Right ventricle myocardium inferior (tissue), 1 donor: ENCODE measurements around the gene HOXB7. TPM values are rescaled to one million over a fixed set of nuclear protein-coding genes. Genes with fewer than 3 reads are reported as not detected.
A peak's percentile ranks its signal among the peaks of the same experiment; 100 is the strongest.

Experiments
- ATAC-seq: fragments of 200-7000 bp; cut with Tn5 transposase; one replicate; pipeline ENCODE4 v1.9.1; 2020; ENCODE audit warnings: mild to moderate bottlenecking, moderate library complexity
- DNase-seq: peaks from one replicate; pipeline ENCODE4 v3.0.0; 2021; ENCODE audit errors: missing footprints
- intact Hi-C: fragments of 100-400 bp; cut with DNase I; formaldehyde crosslinking; loops from one replicate; pipeline ENCODE4 v1.11.0; 2022
- total RNA-seq: library from RNA; stranded (reverse); fragmentation: NEBNext Ultra II Directional; extraction: Animal tissue kit (Norgen Biotek cat#: 25700); gene quantifications from one replicate; pipeline ENCODE4 v1.2.1, GENCODE V29; 2021
- donor health status: DM: no; HTN: yes; CAD: no; lungs with severe emphysema.

The HOXB7 gene
- total RNA-seq, 1 donor from 2014 or later, result 0.41 TPM

DNA sequence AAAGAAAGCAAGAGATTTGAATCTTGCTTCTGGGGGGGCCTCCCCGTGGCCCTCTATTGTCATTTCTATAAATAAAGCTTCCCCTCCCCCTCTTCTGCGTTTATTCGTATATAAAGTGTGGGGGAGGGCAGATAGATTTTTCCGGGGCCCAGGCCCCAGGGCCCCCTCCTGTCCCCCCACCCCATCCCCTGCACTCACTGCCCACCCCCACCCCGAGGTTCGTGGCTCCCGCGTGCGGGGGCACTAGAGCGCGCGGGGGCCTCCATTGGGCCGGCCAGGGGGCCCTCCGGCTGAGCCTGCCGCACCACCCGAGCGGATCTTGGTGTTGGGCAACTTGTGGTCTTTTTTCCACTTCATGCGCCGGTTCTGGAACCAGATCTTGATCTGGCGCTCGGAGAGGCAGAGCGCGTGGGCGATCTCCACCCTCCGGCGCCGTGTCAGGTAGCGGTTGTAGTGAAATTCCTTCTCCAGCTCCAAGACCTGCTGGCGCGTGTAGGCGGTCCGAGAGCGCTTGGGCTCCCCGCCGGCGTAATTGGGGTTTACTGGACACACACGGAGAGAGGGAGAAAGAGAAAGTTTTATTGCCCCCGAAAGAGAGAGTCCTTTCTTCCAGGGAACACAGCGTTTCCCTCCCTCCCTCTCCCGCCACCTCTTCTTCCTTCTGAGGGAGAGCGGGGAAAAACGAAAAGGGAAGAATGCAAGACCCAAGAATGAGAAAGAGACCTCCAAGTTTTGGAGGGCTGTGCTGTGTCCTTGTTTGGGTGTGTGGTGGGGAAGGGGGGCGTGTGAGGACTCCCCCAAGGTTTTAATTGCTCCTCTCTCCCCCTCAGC is 34.1 kb downstream of the HOXB7 start:
- DNase-seq (no peak), ATAC-seq (no peak)
- intact Hi-C loops, result no loop called here

DNA sequence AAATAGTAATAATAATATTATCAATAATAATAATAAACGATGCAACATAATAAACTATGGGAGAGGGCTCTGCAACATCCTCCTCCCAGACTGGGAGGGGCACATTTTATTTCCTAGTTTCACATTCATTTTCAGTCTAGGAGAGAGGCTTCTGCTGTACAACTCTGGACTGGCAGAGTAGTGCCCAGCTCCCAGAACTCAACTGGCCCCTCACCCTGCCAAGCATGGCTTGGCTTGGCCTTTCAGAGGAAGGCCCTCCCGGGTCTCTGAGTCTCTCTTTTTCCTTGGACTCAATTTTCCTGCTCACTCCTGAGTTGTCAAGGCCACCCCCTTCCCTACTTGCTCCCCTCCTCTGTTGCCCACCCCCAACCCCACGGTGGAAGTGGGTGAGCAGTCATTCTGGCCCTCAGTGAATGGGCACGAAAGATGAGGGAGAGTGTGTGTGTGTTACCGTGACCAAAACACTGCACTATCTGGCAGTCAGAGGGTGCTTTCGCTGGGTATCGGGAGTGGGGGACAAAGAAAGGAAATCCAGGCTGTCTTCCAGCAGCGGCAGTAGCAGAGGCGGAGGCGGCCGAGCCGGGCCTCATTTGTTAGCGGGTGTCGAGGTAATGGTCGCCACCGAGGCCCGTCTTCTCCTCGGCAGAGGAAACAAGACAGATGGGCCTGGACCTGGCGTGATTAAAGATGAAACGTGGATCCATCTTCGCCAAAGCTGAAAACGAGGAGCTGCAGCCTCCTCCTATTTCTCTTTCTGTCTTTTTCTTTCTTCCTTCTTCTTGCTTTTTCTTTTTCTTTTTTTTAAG is 34.9 kb downstream of the HOXB7 start:
- no peak for DNase-seq
- intact Hi-C loops, result no loop called here
- ATAC-seq, result no peak

DNA sequence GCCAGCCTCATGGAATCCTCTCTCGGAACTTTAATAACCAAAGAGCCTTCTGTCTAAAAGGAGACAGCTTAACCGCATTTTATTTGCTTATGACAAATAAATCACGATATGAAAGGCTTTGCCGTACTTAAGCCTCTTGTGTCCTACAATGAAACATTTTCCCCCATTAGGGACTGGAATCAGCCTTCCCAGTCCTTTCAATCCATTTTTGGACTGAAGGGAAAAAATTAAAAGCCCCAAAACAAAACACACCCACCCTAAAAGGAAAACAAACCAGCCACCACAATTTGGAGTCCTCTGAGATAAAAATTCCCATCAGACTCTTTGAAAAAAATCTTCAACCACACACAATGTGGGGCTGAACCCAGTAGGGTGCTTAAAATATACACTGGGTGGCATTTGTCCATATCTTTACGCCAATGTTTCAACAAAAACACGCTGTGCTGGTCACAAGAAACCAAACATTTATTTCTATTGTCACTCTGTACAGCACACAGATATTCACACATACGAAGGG is 35.7 kb downstream of the HOXB7 start:
- intact Hi-C loops, result no loop called here
- ATAC-seq (no peak), DNase-seq (no peak)

- intact Hi-C loops, result no loop called here
- DNase-seq (no peak), ATAC-seq (no peak)
Measured at GRCh38 chr17:48574505-48575065, 36.2 kb downstream of the HOXB7 start.

DNA sequence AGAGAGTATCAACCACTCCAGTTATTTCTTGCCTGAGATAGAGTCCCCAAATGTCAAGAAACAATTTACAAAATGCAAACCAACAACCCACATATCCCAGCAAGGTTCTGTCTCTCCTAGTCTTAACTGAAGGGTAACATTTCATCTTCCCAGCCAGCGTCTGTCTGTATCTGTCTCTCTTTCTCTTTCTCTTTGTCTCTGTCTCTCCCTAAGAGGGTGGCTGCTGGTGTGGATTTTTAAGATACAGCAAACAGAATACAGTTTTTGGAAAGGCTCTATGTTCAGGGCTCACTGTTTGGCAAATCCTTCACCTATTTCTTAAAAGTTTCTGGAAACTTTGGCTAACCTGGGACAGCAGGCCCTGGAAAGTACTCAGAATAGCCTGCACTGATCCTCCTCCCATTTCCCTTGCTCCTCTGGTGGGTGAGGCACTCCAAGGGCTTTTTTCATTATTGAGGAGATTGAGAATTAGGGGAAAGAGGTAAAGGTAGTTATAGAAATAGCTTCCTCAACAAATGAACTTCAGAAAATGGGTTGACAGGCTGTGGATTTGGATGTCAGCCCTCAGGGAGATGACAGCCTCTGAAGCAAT is 38.9 kb downstream of the HOXB7 start:
- ATAC-seq, result no peak
- intact Hi-C loops, result no loop called here
- no peak for DNase-seq

DNA sequence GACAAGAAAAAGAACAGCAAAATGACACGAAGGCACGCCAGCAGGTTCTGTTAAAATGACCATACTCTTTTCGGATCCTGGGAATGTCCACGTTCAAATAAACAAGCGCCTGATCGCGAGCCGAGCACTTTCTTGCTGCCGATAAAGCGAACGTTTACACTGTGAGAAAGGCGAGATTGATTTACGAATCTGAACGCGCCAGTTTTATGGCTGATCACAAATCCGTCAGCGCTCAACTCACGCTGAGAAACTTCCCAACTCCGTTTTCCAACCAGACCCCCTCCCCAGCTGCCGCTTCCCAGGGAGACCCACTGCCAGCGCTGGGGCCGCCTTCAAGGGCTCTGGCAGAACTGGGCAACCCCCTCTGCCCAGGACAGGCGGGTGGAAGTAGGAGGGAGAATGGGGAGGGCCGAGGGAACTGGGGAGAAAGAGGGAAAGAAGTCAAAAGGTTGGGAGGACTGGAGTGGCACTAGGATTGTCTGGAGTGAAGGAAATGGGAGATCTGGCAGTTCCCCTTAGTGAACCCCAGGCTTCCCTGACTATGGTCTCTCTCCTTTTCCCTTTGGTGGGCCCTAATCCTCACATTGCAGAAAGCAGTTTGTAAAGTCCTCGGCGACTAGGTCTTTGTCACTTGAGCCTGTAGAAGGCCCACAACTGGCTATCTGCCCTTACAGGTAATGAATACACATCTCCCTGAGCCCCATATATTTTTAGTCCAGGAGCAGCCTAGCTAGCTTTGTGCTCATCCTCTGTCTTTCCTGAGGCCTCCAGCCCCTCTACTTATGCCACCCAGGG is 39.6 kb downstream of the HOXB7 start:
- ATAC-seq (no peak), DNase-seq (peak; percentile 56)
- intact Hi-C loops, result no loop called here

GRCh38 chr17:48570325-48571023 is 40.3 kb downstream of the HOXB7 start:
- no peak for ATAC-seq
- no peak for DNase-seq

GRCh38 chr17:48569674-48570324 is 41.0 kb downstream of the HOXB7 start:
- no peak for DNase-seq
- intact Hi-C loops, result no loop called here
- ATAC-seq, result no peak

More at GRCh38 chr17:48570325-48571023, 40.3 kb downstream of the HOXB7 start:
- intact Hi-C loops, result no loop called here

DNA sequence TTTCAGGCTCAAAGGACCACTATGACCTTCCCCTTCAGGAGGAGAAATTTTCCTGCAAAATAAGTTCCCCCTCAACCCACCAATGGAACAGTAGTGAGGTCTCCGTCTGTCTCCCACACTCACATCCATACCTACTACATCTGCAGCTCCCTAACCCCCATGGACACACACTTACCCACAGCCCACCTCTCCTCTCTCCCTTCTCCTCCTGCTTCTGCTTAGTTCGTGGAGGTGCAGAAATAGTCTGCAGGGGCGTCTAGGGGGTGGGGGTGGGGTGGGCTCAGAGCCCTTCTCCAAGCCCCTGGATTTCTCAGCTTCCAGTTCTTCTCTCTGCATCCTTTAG is 41.6 kb downstream of the HOXB7 start:
- ATAC-seq (no peak), DNase-seq (no peak)
- intact Hi-C loops, result no loop called here

GRCh38 chr17:48568499-48569239 is 42.1 kb downstream of the HOXB7 start:
- DNase-seq (no peak), ATAC-seq (no peak)
- intact Hi-C loops, result no loop called here

DNA sequence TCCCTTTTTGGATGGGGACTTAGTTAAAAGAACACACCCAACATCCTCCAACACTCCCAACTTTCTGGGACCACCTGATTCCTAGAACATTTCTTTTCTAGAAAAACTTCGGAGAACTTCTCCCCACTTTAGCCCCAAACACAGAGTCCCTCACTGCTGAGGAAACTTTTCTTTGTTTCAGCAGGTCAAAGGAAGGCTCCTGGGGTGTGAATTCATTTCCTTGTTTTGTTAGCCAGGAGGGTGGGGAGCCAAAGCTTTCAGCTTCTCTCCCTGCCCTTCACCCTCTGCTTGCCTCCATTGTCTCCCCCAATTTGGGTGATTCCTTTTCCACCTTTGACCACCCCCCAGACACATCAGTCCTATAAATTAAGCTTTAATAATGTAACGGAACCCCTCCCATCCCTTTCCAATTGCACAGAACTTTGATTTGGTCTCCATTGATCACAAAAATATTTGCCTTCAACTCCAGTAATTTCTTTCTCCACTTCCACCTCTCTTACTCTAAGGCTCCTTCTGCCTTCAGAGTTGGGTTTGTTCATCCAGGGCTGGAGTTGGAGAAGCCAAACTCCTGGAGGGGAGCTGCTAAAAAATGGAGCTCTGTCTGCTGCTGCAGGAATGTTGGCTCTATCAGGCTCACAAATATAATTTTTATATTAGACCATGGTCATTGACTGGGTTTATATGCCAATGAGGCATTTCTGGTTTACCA is 43.0 kb downstream of the HOXB7 start:
- intact Hi-C loops, result no loop called here
- no peak for ATAC-seq
- DNase-seq, result no peak

DNA sequence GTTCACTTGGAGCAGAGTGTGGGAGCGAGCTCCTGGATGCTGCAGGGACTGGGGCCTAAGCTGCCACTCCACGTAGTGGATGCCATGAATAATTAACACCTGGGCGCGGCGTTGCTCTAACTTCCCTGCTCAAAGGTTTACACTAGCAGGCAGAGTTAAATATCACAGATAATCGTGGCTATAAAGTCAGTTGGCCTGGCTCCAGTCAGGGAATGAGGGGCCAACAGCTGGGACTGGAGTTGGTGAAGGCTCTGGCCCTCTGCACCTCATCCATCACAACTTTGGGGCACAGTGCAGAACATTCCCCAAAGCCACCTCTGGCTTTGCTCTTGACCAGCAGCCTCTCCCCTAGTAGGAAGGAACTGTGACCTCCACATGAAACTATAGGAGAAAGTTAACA is 43.6 kb downstream of the HOXB7 start:
- DNase-seq (no peak), ATAC-seq (no peak)
- intact Hi-C loops, result no loop called here

- DNase-seq (no peak), ATAC-seq (no peak)
- intact Hi-C loops, result no loop called here
Measured at GRCh38 chr17:48566717-48567116, 44.1 kb downstream of the HOXB7 start.

DNA sequence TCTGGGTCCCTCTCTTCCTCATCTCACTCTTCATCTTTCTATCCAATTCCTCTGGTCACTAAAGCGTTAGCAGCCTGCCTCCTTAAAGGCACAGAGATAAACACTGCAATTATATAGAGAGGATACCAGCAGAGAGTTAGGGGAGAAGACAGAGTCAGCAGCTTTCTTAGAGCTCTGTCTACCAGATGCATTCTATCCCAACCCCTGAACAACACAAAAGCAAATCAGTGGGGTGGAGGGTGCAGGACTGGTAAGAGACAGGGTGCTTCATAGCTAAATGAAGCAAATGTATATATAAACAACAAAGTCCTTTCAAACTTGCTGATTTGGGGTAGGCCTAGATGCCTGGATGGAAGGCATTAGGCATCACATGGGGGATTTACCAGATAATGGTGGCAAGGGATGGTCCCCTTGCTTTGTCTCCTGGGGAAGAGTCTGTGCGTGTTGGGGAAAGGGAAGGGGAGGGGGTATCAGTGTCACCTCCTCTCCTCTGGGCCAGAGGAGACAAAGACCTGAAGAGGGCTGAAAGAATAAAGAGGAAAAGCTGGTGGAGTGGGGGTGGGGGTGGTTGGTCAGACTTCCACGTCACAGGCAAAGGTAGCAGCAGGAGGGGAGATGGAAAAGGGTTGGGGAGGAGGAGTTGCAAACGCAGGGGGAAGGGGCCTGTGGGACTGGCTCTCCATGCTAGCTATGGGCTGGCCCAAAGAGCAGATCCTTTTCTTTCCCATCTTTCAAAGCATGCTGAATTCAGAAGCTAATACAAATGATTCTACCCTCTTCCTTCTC is 44.7 kb downstream of the HOXB7 start:
- DNase-seq (no peak), ATAC-seq (no peak)
- intact Hi-C loops, result no loop called here

GRCh38 chr17:48565022-48565554 is 45.7 kb downstream of the HOXB7 start:
- ATAC-seq, result no peak
- intact Hi-C loops, result no loop called here
- no peak for DNase-seq
